Panc1 (cell line): ENCODE results near the gene IFTAP.

Experiments
- SIN3A ChIP-seq: IDR thresholded peaks from 2 replicates; pipeline ENCODE4 v1.6.1; 2012; ENCODE audit warnings: low read depth, mild to moderate bottlenecking, low read length, moderate library complexity, borderline replicate concordance; ENCODE audit not compliant: insufficient read depth
- TF ChIP-seq, protein P1 (sequence below): fragments of 450-650 bp; IDR thresholded peaks from 2 replicates; pipeline ENCODE4 v1.5.1; 2017; ENCODE audit warnings: mild to moderate bottlenecking
- TF ChIP-seq, protein P2 (sequence below), 2 experiments: IDR thresholded peaks; 2 replicates each; pipeline ENCODE4 v1.6.1; 2011 to 2012; ENCODE audit warnings: low read depth in 2 of 2, control low read depth in 1 of 2, low read length in 1 of 2, mild to moderate bottlenecking in 1 of 2, moderate library complexity in 1 of 2; ENCODE audit not compliant: insufficient read depth in 1 of 2

DNA sequence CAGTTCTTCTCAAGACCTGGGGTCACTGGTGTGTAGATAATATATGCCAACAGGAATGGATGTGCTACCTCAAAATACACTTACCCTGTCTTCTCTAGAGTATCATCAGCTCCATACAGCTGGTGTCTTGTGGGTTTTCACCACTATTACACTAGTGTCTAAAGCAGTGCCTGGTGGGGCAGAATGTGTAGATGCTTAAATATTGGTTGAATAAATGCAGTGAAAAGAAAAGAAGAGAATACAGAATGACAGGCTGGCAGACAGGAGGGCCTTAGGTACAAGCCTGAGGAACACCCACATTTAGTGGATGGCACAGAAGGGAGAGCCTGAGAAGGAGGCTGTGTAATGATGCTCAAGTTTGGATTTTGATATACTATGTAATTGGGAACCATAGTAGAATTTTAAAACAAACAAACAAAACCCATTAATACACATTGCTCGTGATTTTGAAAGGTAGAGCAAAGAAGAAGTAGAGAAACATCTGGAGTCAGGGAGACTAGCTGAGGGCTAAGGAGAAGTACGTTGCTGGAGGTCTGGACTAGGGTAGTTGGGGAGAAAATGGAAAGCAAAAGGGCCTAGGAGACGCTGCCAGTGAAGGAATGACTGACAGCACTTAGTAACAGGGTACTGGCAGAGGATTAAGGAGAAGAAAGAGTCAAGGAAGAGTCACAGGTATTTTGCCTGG is 24.2 kb downstream of the IFTAP start:
- TF ChIP-seq, protein P1, sequence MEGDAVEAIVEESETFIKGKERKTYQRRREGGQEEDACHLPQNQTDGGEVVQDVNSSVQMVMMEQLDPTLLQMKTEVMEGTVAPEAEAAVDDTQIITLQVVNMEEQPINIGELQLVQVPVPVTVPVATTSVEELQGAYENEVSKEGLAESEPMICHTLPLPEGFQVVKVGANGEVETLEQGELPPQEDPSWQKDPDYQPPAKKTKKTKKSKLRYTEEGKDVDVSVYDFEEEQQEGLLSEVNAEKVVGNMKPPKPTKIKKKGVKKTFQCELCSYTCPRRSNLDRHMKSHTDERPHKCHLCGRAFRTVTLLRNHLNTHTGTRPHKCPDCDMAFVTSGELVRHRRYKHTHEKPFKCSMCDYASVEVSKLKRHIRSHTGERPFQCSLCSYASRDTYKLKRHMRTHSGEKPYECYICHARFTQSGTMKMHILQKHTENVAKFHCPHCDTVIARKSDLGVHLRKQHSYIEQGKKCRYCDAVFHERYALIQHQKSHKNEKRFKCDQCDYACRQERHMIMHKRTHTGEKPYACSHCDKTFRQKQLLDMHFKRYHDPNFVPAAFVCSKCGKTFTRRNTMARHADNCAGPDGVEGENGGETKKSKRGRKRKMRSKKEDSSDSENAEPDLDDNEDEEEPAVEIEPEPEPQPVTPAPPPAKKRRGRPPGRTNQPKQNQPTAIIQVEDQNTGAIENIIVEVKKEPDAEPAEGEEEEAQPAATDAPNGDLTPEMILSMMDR, result no peak
- TF ChIP-seq SIN3A, result no peak
- TF ChIP-seq, protein P2, sequence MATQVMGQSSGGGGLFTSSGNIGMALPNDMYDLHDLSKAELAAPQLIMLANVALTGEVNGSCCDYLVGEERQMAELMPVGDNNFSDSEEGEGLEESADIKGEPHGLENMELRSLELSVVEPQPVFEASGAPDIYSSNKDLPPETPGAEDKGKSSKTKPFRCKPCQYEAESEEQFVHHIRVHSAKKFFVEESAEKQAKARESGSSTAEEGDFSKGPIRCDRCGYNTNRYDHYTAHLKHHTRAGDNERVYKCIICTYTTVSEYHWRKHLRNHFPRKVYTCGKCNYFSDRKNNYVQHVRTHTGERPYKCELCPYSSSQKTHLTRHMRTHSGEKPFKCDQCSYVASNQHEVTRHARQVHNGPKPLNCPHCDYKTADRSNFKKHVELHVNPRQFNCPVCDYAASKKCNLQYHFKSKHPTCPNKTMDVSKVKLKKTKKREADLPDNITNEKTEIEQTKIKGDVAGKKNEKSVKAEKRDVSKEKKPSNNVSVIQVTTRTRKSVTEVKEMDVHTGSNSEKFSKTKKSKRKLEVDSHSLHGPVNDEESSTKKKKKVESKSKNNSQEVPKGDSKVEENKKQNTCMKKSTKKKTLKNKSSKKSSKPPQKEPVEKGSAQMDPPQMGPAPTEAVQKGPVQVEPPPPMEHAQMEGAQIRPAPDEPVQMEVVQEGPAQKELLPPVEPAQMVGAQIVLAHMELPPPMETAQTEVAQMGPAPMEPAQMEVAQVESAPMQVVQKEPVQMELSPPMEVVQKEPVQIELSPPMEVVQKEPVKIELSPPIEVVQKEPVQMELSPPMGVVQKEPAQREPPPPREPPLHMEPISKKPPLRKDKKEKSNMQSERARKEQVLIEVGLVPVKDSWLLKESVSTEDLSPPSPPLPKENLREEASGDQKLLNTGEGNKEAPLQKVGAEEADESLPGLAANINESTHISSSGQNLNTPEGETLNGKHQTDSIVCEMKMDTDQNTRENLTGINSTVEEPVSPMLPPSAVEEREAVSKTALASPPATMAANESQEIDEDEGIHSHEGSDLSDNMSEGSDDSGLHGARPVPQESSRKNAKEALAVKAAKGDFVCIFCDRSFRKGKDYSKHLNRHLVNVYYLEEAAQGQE (IDR thresholded peaks at IDR 0.05; ENCODE audit: insufficient read depth in 1 of 2, low read depth in 2 of 2, low read length in 1 of 2), result no peak
